T-cell (primary cell): ENCODE measurements around the gene IL2. TPM values are rescaled to one million over a fixed set of nuclear protein-coding genes. Genes with fewer than 3 reads are reported as not detected.

Source experiments
- ATAC-seq, 4 experiments: fragments of 200-7000 bp in 3 of 4; fragments of 150-1000 bp in 1 of 4; cut with Tn5 transposase; replicated peaks in 1 of 4; 1 replicate in 3 of 4; 2 replicates in 1 of 4; pipeline ENCODE4 v1.10.0; 2021; ENCODE audit warnings: moderate library complexity in 3 of 4, mild to moderate bottlenecking in 2 of 4, moderate number of reproducible peaks in 1 of 4
- CTCF ChIA-PET, 2 donors: fragments of 300-600 bp; sonication (Branson Sonifier 250); formaldehyde crosslinking; loops; one replicate each; lab custom pipeline; 2022; ENCODE audit warnings: antibody characterized with exemption in 2 of 2; lab: Charles Lee
- POLR2A ChIA-PET, 2 donors: fragments of 300-600 bp; sonication (Branson Sonifier 250); formaldehyde crosslinking; loops; one replicate each; lab custom pipeline; 2022; ENCODE audit warnings: antibody characterized with exemption in 2 of 2; lab: Charles Lee
- DNase-seq, 35 experiments: peaks; one replicate each; pipeline versions ENCODE4 v3.0.0 to v3.0.0-alpha.2; 2013 to 2023
- H3K27ac ChIP-seq: one replicate; pipeline ENCODE4 v1.5.1; 2013; ENCODE audit warnings: low read length
- H3K27me3 ChIP-seq, 2 experiments: replicated peaks in 1 of 2; 1 replicate in 1 of 2; 2 replicates in 1 of 2; pipeline versions ENCODE4 v1.6.1 to v1.7.0; 2013; ENCODE audit warnings: low read length in 1 of 2, mixed read lengths in 1 of 2; ENCODE audit not compliant: control insufficient read depth in 2 of 2, insufficient read depth in 2 of 2; ENCODE audit errors: extremely low read depth in 1 of 2
- H3K36me3 ChIP-seq, 2 donors: 1 replicate in 1 of 2; 2 replicates in 1 of 2; pipeline versions ENCODE4 v1.6.1 to v1.7.0; 2013; ENCODE audit warnings: low read length in 1 of 2; ENCODE audit not compliant: control insufficient read depth in 2 of 2, insufficient read depth in 1 of 2; ENCODE audit errors: extremely low read depth in 1 of 2
- H3K4me1 ChIP-seq, 2 experiments: 1 replicate in 1 of 2; 2 replicates in 1 of 2; pipeline versions ENCODE4 v1.6.1 to v1.7.0; 2013; ENCODE audit warnings: low read length in 2 of 2, mixed read lengths in 1 of 2; ENCODE audit not compliant: insufficient read depth in 2 of 2, control insufficient read depth in 1 of 2; ENCODE audit errors: extremely low read depth in 1 of 2
- H3K4me3 ChIP-seq, 2 donors: 1 replicate in 1 of 2; 2 replicates in 1 of 2; pipeline versions ENCODE4 v1.5.1 to v1.7.0; 2013; ENCODE audit warnings: mild to moderate bottlenecking in 2 of 2, low read length in 1 of 2, moderate library complexity in 1 of 2; ENCODE audit not compliant: control insufficient read depth in 1 of 2; ENCODE audit errors: extremely low read depth in 1 of 2
- H3K9me3 ChIP-seq: 2 replicates; pipeline ENCODE4 v1.7.0; 2013
- H3K27ac Mint-ChIP-seq, 2 donors: one replicate each; pipeline ENCODE4 v1.8.0; 2020 to 2021; ENCODE audit warnings: mild to moderate bottlenecking in 2 of 2, mixed read lengths in 2 of 2
- H3K27me3 Mint-ChIP-seq, 2 donors: one replicate each; pipeline ENCODE4 v1.8.0; 2021 to 2022; ENCODE audit warnings: mixed read lengths in 2 of 2
- H3K36me3 Mint-ChIP-seq: one replicate; pipeline ENCODE4 v1.8.0; 2021; ENCODE audit warnings: mixed read lengths
- H3K4me1 Mint-ChIP-seq, 3 donors: one replicate each; pipeline ENCODE4 v1.8.0; 2020 to 2022; ENCODE audit warnings: mixed read lengths in 3 of 3, mild to moderate bottlenecking in 1 of 3
- H3K4me3 Mint-ChIP-seq, 3 donors: one replicate each; pipeline ENCODE4 v1.8.0; 2020 to 2022; ENCODE audit warnings: mild to moderate bottlenecking in 3 of 3, mixed read lengths in 3 of 3, moderate library complexity in 3 of 3
- H3K9me3 Mint-ChIP-seq, 3 donors: one replicate each; pipeline ENCODE4 v1.8.0; 2020 to 2022; ENCODE audit warnings: mixed read lengths in 3 of 3
- WGBS: methylation state at CpG from one replicate; pipeline ENCODE4 v1.1.5; 2013; ENCODE audit warnings: missing lambda C conversion rate; ENCODE audit not compliant: insufficient coverage; 5-methylcytosine and 5-hydroxymethylcytosine counted together
- total RNA-seq, 35 experiments: library from RNA in 6 of 35; stranded (reverse) in 6 of 35; fragments of 120-200 nt in 1 of 35; gene quantifications; one replicate each; pipeline versions ENCODE4 v1.2.1 to v1.2.4 and lab custom pipeline; 2013 to 2026

IL2 gene
- total RNA-seq, 5 donors from 2014 or later (not counting 1 experiment from before 2014, with no cell fraction given), result 0.50 to 3.2 (median 1.4) TPM

GRCh38 chr4:122423246-122423645 is 33.3 kb downstream of the IL2 start:
- H3K27ac Mint-ChIP-seq, result no peak overlapping the region
- CTCF ChIA-PET, result interaction anchor here in 1 of 2 donors (0.7 kb wide), 1 partner anchor 12 kb away, joined by 10 read pairs; no protein-coding TSS in a partner anchor
- Histone ChIP-seq H3K9me3 (no peaks in the 10 kb centered on the region), H3K36me3 (no peaks in the 10 kb centered on the region), H3K27ac (no peak overlapping the region), H3K4me1 (no peaks in the 10 kb centered on the region), H3K27me3 (no peaks in the 10 kb centered on the region), H3K4me3 (no peak overlapping the region)
- ATAC-seq (no peak), DNase-seq (no peak)
- POLR2A ChIA-PET, result no interaction called here
- peaks cover 5 to 18% (median 6%) of the 10 kb centered on the region in 3 donors for H3K9me3 Mint-ChIP-seq
- no peaks in the 10 kb centered on the region for H3K36me3 Mint-ChIP-seq
- peaks cover 0 to 3% of the 10 kb centered on the region in 2 donors for H3K27me3 Mint-ChIP-seq
- no peak overlapping the region for H3K4me3 Mint-ChIP-seq
- no peaks in the 10 kb centered on the region for H3K4me1 Mint-ChIP-seq

- whole genome bisulfite sequencing, result no CpG with 5 or more reads among the region's 3 CpGs
- no peaks in the 10 kb centered on the region for H3K36me3 Mint-ChIP-seq
Observed at GRCh38 chr4:122412547-122412946, 44.0 kb downstream of the IL2 start.

GRCh38 chr4:122403861-122404260 is 52.7 kb downstream of the IL2 start:
- no peaks in the 10 kb centered on the region for H3K4me1 ChIP-seq
- H3K4me3 ChIP-seq, result no peak overlapping the region
- DNase-seq, result no peak
- no peak for ATAC-seq
- H3K9me3 ChIP-seq, result no peaks in the 10 kb centered on the region
- H3K4me1 Mint-ChIP-seq, result no peaks in the 10 kb centered on the region
- H3K27me3 Mint-ChIP-seq, result peaks cover 0 to 4% of the 10 kb centered on the region in 2 donors
- WGBS, result 50% methylated on average over 3 of the region's 3 CpGs
- POLR2A ChIA-PET, result no interaction called here
- no peaks in the 10 kb centered on the region for H3K9me3 Mint-ChIP-seq
- CTCF ChIA-PET, result no interaction called here
- no peaks in the 10 kb centered on the region for H3K36me3 Mint-ChIP-seq
- H3K27ac Mint-ChIP-seq, result no peak overlapping the region
- H3K27me3 ChIP-seq, result no peaks in the 10 kb centered on the region
- no peak overlapping the region for H3K4me3 Mint-ChIP-seq
- no peak overlapping the region for H3K27ac ChIP-seq
- H3K36me3 ChIP-seq, result no peaks in the 10 kb centered on the region

More at GRCh38 chr4:122412547-122412946, 44.0 kb downstream of the IL2 start:
- Mint-ChIP-seq H3K27me3 (peaks cover 1 to 7% of the 10 kb centered on the region in 2 donors), H3K27ac (no peak overlapping the region), H3K9me3 (no peaks in the 10 kb centered on the region), H3K4me1 (no peaks in the 10 kb centered on the region), H3K4me3 (no peak overlapping the region)
- POLR2A ChIA-PET, result no interaction called here
- Histone ChIP-seq H3K27ac (no peak overlapping the region), H3K27me3 (no peaks in the 10 kb centered on the region), H3K4me1 (no peaks in the 10 kb centered on the region), H3K4me3 (no peak overlapping the region), H3K9me3 (no peaks in the 10 kb centered on the region), H3K36me3 (no peaks in the 10 kb centered on the region)
- DNase-seq, result no peak
- no peak for ATAC-seq
- CTCF ChIA-PET, result no interaction called here

Other genes with a start within 250 kb of the IL2 start
- not detected for gene ADAD1, start 77.7 kb downstream of the IL2 start, total RNA-seq
- under 1 TPM in 2 of 5 donors, not detected in 3; 0.20 to 0.70 TPM for gene IL21, start 164.3 kb upstream of the IL2 start, total RNA-seq